H9 (cell line): Measurements from ENCODE around the gene MGMT. TPM values are rescaled to one million over a fixed set of nuclear protein-coding genes. Genes with fewer than 3 reads are reported as not detected.

ENCODE experiments used
- DNase-seq: peaks from one replicate; pipeline ENCODE4 v3.0.0-alpha.2; 2017
- H2AFZ ChIP-seq: one replicate; pipeline ENCODE4 v1.6.1; 2013; ENCODE audit warnings: mild to moderate bottlenecking, low read length, control low read depth, moderate library complexity
- H2AK5ac ChIP-seq: 2 replicates; pipeline ENCODE4 v1.6.1; 2013; ENCODE audit warnings: low read length, control low read depth, mixed read lengths; ENCODE audit not compliant: insufficient read length
- H2BK120ac ChIP-seq: one replicate; pipeline ENCODE4 v1.6.1; 2013; ENCODE audit warnings: low read depth, mild to moderate bottlenecking, low read length, control low read depth, inconsistent platforms; ENCODE audit not compliant: poor library complexity, severe bottlenecking
- H2BK12ac ChIP-seq: 2 replicates; pipeline ENCODE4 v1.6.1; 2013; ENCODE audit warnings: low read length, control low read depth, mixed read lengths, low read depth; ENCODE audit not compliant: insufficient read length
- H2BK15ac ChIP-seq: 2 replicates; pipeline ENCODE4 v1.6.1; 2013; ENCODE audit warnings: low read depth, low read length, control low read depth
- H2BK20ac ChIP-seq: one replicate; pipeline ENCODE4 v1.6.1; 2013; ENCODE audit warnings: low read depth, mild to moderate bottlenecking, low read length, control low read depth, inconsistent platforms; ENCODE audit not compliant: poor library complexity, severe bottlenecking
- H2BK5ac ChIP-seq: 2 replicates; pipeline ENCODE4 v1.6.1; 2013; ENCODE audit warnings: low read length, control low read depth, mixed read lengths; ENCODE audit not compliant: insufficient read length
- H3K14ac ChIP-seq: 2 replicates; pipeline ENCODE4 v1.6.1; 2013; ENCODE audit warnings: low read length, control low read depth; ENCODE audit not compliant: insufficient read depth
- H3K18ac ChIP-seq: 2 replicates; pipeline ENCODE4 v1.6.1; 2013; ENCODE audit warnings: low read depth, mild to moderate bottlenecking, mixed read lengths, low read length, control low read depth; ENCODE audit not compliant: insufficient read length
- H3K23ac ChIP-seq: 2 replicates; pipeline ENCODE4 v1.6.1; 2013; ENCODE audit warnings: low read length, control low read depth, mixed read lengths, low read depth; ENCODE audit not compliant: insufficient read length
- H3K23me2 ChIP-seq: 2 replicates; pipeline ENCODE4 v1.6.1; 2013; ENCODE audit warnings: low read depth, mild to moderate bottlenecking, mixed read lengths, low read length, control low read depth; ENCODE audit not compliant: insufficient read length, poor library complexity, severe bottlenecking
- H3K27ac ChIP-seq: 2 replicates; pipeline ENCODE4 v1.5.1; 2013; ENCODE audit warnings: low read length, control low read depth, mixed read lengths, low read depth; ENCODE audit not compliant: insufficient read length
- H3K27me3 ChIP-seq: 2 replicates; pipeline ENCODE4 v1.6.1; 2013; ENCODE audit warnings: low read length, control low read depth, inconsistent platforms; ENCODE audit not compliant: insufficient read depth
- H3K4ac ChIP-seq: 2 replicates; pipeline ENCODE4 v1.6.1; 2013; ENCODE audit warnings: low read depth, mild to moderate bottlenecking, control low read depth, inconsistent platforms, low read length, moderate library complexity
- H3K4me1 ChIP-seq: 2 replicates; pipeline ENCODE4 v1.6.1; 2013; ENCODE audit warnings: low read length, control low read depth, inconsistent platforms; ENCODE audit not compliant: insufficient read depth
- H3K4me2 ChIP-seq: 2 replicates; pipeline ENCODE4 v1.6.1; 2013; ENCODE audit warnings: low read length, control low read depth, mixed read lengths; ENCODE audit not compliant: insufficient read length, insufficient read depth
- H3K56ac ChIP-seq: 2 replicates; pipeline ENCODE4 v1.6.1; 2013; ENCODE audit warnings: low read depth, mild to moderate bottlenecking, mixed read lengths, low read length, control low read depth; ENCODE audit not compliant: insufficient read length
- H3K79me1 ChIP-seq: 2 replicates; pipeline ENCODE4 v1.6.1; 2013; ENCODE audit warnings: low read depth, mild to moderate bottlenecking, moderate library complexity, low read length, control low read depth, inconsistent platforms; ENCODE audit not compliant: insufficient read depth, poor library complexity, severe bottlenecking
- H3K79me2 ChIP-seq: 2 replicates; pipeline ENCODE4 v1.6.1; 2013; ENCODE audit warnings: low read length, control low read depth, inconsistent platforms; ENCODE audit not compliant: insufficient read depth
- H3K9ac ChIP-seq: 2 replicates; pipeline ENCODE4 v1.6.1; 2013; ENCODE audit warnings: low read length, control low read depth, mixed read lengths; ENCODE audit not compliant: insufficient read length; ENCODE audit errors: extremely low read depth
- H3K9me3 ChIP-seq: one replicate; pipeline ENCODE4 v1.6.1; 2013; ENCODE audit warnings: low read depth, low read length, inconsistent platforms; ENCODE audit not compliant: control insufficient read depth
- H3T11ph ChIP-seq: one replicate; pipeline ENCODE4 v1.6.1; 2013; ENCODE audit warnings: mild to moderate bottlenecking, low read length, control low read depth, inconsistent platforms
- H4K20me1 ChIP-seq: one replicate; pipeline ENCODE4 v1.6.1; 2013; ENCODE audit not compliant: control insufficient read depth, insufficient read length, insufficient read depth
- H4K5ac ChIP-seq: 2 replicates; pipeline ENCODE4 v1.6.1; 2013; ENCODE audit warnings: low read depth, mild to moderate bottlenecking, mixed read lengths, low read length, control low read depth; ENCODE audit not compliant: insufficient read length
- H4K8ac ChIP-seq: replicated peaks from 2 replicates; pipeline ENCODE4 v1.6.1; 2013; ENCODE audit warnings: low read length, control low read depth, mixed read lengths, low read depth; ENCODE audit not compliant: insufficient read length
- H4K91ac ChIP-seq: 2 replicates; pipeline ENCODE4 v1.6.1; 2013; ENCODE audit warnings: low read depth, mild to moderate bottlenecking, moderate library complexity, mixed read lengths, low read length, control low read depth; ENCODE audit not compliant: insufficient read length
- H3K27ac Mint-ChIP-seq, 3 experiments: 2 replicates in 2 of 3; 3 replicates in 1 of 3; pipeline ENCODE4 v1.8.0; 2020 to 2021; ENCODE audit warnings: mixed read lengths in 3 of 3, mild to moderate bottlenecking in 1 of 3, moderate library complexity in 1 of 3
- H3K27me3 Mint-ChIP-seq: 2 replicates; pipeline ENCODE4 v1.8.0; 2021; ENCODE audit warnings: low read depth, mild to moderate bottlenecking, moderate library complexity, mixed read lengths
- H3K36me3 Mint-ChIP-seq, 3 experiments: 2 replicates in 2 of 3; 3 replicates in 1 of 3; pipeline ENCODE4 v1.8.0; 2020 to 2021; ENCODE audit warnings: low read depth in 3 of 3, mixed read lengths in 3 of 3; ENCODE audit not compliant: insufficient read depth in 1 of 3
- H3K4me1 Mint-ChIP-seq, 2 experiments: 2 replicates each; pipeline ENCODE4 v1.8.0; 2020; ENCODE audit warnings: mixed read lengths in 2 of 2
- H3K4me3 Mint-ChIP-seq, 2 experiments: 2 replicates in 1 of 2; 3 replicates in 1 of 2; pipeline ENCODE4 v1.8.0; 2020 to 2021; ENCODE audit warnings: mild to moderate bottlenecking in 2 of 2, mixed read lengths in 2 of 2, moderate library complexity in 1 of 2
- H3K9me3 Mint-ChIP-seq, 2 experiments: 2 replicates in 1 of 2; 3 replicates in 1 of 2; pipeline ENCODE4 v1.8.0; 2020; ENCODE audit warnings: mild to moderate bottlenecking in 2 of 2, mixed read lengths in 2 of 2, moderate library complexity in 1 of 2
- CTCF ChIP-seq: fragments of 200-600 bp; sonication (generic); conservative IDR thresholded peaks from 3 replicates; pipeline ENCODE4 v1.8.0; 2021; ENCODE audit warnings: antibody characterized with exemption, mild to moderate bottlenecking
- WGBS: extraction: QIAGEN DNeasy Blood & Tissue Kit; methylation state at CpG from one replicate; pipeline ENCODE4 v1.1.7; 2013; ENCODE audit warnings: missing lambda C conversion rate, low lambda C conversion rate, mixed read lengths; ENCODE audit not compliant: insufficient read length; ENCODE audit errors: extremely low coverage; 5-methylcytosine and 5-hydroxymethylcytosine counted together
- total RNA-seq: library from RNA; stranded (reverse); gene quantifications from 2 replicates; pipeline ENCODE4 v1.2.1, GENCODE V29; 2021

MGMT gene
- total RNA-seq, 1 experiment from 2014 or later: 18.4 TPM

DNA sequence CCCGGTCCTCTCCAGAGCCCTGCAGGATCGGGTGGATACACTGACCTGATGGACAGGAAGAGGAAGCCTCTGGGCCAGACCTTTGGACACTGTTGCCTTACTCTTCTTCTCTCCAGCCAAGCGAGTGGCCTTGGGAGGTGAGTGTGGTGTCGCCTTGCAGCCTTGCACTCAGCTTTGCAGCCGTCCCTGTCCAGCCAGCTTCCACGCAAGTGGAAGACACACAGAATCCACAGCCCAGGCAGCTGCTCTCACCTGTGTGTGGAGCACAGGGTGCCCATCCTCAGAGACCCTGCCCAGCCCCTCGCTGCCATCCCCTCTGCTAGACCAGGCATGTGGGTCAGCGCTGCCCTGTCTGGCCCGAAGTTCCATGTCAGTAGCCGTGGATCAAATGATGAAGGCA is 258.0 kb downstream of the MGMT start:
- no peak for DNase-seq
- no CpG with 5 or more reads among the region's 10 CpGs for WGBS
- peaks cover 24 to 27% of the 10 kb centered on the region in 2 experiments for H3K9me3 Mint-ChIP-seq

More for the DNA sequence above, 258.0 kb downstream of the MGMT start:
- Mint-ChIP-seq H3K27ac (no peak overlapping the region), H3K36me3 (peaks cover 22 to 29% (median 24%) of the 10 kb centered on the region in 3 experiments), H3K4me1 (peaks cover 0 to 7% of the 10 kb centered on the region in 2 experiments; a peak in 3 of 4 replicates), H3K27me3 (peaks cover 4% of the 10 kb centered on the region; the same call in 1 of the 2 replicates), H3K4me3 (no peak overlapping the region)
- Histone ChIP-seq H3K79me1 (no peaks in the 10 kb centered on the region), H3K79me2 (no peaks in the 10 kb centered on the region), H3K9me3 (peaks cover 8% of the 10 kb centered on the region), H4K5ac (no peak overlapping the region), H3K4me1 (no peaks in the 10 kb centered on the region), H2AK5ac (no peak overlapping the region), H3K27ac (no peak overlapping the region), H3K14ac (no peak overlapping the region), H3K4ac (no peak overlapping the region), H2AFZ (no peak overlapping the region), H4K91ac (no peak overlapping the region), H2BK120ac (no peak overlapping the region), H3K23me2 (no peaks in the 10 kb centered on the region), H3K9ac (no peak overlapping the region), H3K18ac (no peak overlapping the region), H4K20me1 (no peaks in the 10 kb centered on the region), H3K4me2 (no peak overlapping the region), H3K27me3 (no peaks in the 10 kb centered on the region), H3K23ac (no peak overlapping the region), H3T11ph (no peak overlapping the region), H2BK5ac (no peak overlapping the region), H2BK20ac (no peak overlapping the region), H2BK15ac (no peak overlapping the region), H2BK12ac (no peak overlapping the region), H4K8ac (no peak overlapping the region), H3K56ac (no peak overlapping the region)
- TF ChIP-seq CTCF: no peak
